GM18867 (cell line): Measurements from ENCODE around the gene RPL7A.

Experiments used
- ATAC-seq: cut with Tn5 transposase; IDR thresholded peaks from one replicate; pipeline ENCODE4 v1.9.1; 2021; ENCODE audit warnings: mild to moderate bottlenecking, moderate library complexity; ENCODE audit not compliant: unreplicated experiment

Gene RPL7A

DNA sequence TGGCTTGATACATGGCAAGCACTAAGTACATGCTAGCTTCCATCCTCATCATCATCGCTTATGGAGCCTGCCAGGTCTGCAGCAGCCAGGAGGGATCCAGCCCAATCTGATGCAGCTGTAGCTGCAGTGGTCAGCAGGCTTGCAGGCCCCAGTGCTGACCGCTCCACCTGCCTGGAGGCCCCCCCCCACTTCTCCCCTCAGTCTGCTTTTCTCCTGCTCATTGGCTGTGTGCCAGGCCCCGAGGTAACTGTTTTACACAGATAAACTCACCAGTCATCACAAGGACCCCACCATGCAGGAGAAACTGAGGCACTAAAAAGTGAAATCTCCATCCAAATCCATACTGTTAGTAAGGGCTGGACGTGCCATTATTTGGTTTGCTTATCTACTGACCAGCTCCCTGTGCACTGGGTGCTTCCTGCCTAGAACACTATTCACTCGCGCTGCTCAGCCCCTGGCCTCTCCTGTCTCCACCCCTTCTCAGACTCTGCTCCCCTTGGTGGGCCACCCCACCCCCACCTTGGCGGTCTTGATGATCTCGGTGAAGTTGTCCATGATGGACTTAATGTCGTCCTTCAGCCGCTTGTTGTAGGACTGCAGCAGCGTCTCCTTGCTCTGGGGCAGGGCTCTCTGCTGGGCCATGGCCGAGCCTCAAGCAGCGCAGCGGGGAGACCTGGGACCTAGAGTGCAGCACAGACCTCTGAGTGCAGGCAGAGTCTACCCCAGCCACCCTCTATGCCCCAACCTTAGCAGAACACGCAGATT, 1.8 kb upstream of the RPL7A start:
- ATAC-seq: no peak

DNA sequence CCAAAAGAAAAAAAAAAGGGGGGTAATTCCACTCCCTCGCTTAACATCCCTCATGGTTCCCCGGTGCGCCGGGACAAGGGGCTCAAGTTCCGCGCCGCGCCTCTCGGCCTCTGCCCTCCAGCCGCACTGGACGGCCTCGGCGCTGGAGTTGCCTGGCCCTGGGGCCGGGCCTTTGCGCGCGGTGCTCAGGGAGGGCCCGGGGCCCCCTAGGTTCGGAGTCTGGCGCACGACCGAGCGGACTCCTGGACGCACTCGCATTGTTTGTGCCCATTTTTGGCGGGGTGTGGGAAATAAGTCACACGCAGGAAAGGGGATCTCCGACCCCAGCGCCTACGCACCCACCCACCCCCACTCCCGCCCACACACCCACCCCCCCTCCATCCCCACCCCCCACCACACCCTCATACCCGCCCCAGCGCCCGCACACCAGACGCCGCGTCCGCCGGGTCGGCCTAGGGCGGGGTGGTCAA, 468 bp upstream of the RPL7A start:
- ATAC-seq: peak; percentile 37

DNA sequence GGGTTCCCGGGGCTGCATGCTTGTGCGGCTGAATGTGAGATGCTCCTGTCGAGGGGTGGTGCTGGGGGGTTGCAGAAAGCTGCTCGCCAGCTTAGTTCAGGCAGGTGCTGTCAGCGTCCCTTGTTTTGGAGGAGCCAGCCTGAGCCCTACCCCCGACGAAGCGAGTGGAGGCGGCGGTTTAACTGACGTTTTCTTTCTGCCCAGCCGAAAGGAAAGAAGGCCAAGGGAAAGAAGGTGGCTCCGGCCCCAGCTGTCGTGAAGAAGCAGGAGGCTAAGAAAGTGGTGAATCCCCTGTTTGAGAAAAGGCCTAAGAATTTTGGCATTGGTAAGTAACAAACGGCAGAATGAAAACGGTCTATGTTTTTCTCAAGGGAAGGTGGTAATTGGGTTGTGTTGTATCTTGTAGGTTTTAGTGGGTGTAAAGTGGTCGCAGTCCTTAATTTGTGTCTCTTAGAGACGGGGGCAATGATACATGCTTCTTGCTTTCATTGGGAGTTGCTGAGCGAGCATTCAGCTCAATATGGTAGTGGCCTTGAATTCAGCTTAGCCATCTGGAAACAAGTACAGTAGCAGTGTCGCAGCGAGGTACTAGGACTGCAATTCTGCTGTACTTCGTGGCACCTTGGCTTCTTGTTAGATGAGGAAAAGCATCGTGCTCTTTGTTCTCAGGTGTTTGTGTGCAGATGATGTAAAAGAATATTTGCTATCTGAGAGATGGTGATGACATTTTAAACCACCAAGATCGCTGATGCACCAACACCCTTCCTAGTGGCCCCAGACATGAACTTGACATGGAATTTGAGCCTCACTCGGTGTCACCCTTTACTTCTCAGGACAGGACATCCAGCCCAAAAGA, 928 bp downstream of the RPL7A start:
- no peak for ATAC-seq

DNA sequence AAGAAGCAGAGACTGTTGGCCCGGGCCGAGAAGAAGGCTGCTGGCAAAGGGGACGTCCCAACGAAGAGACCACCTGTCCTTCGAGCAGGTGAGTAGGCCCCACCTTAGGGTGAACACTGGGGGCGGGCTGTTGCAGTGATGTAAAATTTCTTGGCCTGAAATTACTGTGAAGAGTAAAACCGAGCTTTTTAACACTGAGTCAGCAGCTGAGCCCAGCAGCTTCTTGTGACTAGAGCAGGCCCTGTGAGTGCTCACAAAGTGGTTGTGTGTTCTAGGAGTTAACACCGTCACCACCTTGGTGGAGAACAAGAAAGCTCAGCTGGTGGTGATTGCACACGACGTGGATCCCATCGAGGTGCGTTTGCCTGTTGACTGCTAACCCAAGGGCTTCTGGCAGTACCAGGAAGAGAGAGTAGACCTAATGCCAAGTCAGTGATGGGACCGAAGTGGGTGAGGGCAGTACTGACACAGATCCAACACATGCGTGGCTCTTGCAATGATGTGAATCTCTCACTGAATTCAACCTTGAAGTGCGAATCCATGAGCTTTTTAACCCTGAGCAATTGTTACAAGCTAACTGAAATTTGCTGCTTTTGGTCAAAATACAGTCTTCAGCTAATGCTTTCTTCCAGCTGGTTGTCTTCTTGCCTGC, 2.1 kb downstream of the RPL7A start:
- ATAC-seq: no peak

DNA sequence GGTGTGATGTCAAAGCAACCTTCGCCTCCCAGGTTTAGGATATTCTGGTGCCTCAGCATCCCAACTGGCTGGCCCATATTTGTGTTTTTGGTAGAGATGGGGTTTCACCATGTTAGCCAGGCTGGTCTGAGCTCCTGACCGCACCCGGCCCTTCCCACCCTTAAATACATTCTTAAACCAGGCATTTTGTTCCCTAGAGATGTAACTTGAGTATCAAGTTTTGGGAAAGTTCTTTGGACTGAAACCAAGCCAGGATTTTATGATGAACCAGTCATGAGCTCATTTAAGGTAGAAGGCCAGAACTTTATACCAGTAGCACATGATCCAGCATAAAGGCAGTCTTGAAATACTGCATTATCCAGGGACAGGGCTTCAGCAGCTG, 3.5 kb downstream of the RPL7A start:
- ATAC-seq: no peak

DNA sequence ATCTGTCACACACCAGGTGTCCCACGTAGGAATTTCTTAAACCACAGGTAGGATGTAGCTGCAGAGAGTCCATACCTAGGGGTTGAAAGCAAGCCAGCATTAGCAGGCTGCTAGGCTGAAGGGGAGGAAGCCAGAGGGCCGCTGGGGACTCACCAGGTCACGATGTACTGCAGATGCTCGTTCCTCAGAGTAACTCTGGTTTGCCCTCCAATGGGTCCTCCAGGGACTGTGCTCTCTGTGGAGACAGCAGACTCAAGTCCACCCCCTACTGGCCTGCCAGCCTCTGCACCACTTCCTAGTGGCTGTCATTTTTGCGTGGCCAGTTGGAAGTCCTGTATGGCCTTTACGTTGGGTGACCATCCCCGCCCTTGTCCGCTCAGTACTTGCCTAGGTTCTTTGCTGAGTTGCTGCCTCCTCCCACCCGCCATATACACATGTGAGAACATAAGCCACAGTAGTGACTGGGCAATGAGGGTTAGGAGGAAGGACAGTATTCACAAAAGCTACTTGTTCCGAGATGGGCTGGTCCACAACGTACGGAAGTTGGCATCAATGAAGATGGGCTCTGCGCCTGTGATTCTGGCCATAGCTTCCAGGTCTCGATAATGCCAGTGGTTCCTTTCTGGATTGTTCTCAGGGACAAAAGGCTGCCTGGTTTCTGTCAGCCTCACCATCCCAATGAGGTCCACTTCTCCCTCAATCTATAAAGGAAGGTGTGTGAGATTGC, 4.1 kb downstream of the RPL7A start:
- no peak for ATAC-seq

DNA sequence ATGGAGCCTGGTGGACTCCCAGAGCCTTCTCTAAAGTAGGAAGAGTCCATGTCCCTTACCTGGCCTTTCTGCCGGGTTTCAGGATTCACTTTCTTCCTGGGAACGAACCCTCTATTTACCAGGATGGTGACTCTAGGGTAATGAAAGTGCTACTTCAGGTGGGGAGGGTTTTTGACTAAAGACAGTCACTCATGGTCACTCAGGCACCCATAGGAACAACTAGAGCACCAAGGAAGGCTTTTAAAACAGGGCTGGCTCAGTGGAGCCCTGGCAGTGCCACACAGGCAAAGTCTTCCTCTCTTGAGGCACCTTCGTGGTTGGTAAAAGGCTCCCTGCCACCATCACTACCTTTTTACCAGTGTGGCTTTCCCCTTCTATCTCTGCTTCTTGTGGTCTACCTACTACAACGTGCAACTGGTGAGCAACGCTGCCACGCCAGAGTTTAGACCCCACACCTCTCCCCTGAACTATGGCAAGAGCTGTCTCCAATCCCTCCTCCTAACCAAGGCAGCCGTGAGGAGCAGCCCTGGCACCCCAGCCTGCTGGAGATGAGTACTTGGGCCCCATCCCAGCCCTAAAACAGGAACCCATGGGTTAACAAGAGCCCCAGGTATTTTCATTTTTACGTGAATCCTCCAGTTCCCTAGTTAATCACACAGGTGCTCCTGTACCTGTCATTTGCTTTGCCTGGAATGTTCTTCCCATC, 4.8 kb downstream of the RPL7A start:
- ATAC-seq: no peak

DNA sequence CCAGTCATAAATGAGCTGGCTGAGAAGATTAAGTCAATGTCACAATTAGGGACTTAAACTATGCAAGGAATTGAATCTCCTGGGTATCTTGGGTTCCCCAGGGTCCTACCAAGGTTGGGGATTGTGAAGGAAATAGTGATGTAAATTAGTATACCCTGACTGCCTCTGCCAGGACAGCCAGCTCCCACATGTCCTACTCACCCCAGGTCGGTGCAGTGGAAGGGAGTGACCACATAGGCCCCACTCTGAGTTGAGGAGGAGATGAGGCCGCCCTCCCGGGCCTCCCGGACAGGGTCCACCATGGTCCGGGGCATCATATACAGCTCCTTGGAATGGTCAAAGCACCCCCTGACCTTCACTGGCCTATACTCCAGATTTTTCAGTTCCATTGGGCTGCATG, 5.5 kb downstream of the RPL7A start:
- no peak for ATAC-seq

DNA sequence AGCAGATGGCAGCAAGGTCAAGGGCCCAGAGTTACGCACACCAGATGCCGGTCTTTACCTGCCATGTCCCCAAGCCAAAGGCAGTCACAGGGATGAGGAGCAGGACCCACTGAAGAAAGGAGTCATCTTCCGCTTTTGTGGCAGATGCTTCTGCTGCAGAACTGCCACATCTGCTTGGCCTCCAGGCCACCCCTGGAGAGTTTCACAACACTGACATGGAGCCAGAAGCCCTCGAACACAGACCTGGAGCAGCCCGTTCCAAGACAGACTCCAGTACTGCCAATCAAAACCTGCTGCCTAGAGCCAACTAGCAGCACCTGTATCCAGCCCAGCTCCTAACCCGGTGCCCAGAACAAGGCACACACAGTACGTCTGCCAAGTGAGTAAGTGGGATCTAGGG, 6.7 kb downstream of the RPL7A start:
- ATAC-seq: no peak

DNA sequence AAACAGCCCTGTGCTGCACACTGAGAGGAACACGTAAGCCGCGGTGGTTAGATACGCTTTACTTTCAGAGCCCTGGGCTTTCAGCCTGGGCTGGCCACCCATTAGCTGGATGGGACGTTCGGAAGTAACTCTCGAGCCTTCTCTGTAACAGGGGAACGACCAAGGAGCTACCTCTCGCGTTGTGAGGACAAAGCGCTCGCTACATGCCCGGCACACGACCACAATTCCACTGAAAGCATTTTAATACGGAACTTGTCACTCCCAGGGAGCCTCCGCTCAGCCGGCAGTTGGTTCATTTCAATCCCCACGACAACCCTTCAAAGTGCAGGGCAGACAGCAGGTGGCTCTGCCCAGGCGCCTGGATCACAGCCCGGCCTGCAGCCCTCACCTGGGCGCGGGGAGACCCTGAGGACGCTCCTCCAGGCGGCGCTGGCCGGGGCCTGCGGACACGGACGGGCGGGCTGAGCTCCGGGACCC, 7.9 kb downstream of the RPL7A start:
- peak; percentile 26 for ATAC-seq

DNA sequence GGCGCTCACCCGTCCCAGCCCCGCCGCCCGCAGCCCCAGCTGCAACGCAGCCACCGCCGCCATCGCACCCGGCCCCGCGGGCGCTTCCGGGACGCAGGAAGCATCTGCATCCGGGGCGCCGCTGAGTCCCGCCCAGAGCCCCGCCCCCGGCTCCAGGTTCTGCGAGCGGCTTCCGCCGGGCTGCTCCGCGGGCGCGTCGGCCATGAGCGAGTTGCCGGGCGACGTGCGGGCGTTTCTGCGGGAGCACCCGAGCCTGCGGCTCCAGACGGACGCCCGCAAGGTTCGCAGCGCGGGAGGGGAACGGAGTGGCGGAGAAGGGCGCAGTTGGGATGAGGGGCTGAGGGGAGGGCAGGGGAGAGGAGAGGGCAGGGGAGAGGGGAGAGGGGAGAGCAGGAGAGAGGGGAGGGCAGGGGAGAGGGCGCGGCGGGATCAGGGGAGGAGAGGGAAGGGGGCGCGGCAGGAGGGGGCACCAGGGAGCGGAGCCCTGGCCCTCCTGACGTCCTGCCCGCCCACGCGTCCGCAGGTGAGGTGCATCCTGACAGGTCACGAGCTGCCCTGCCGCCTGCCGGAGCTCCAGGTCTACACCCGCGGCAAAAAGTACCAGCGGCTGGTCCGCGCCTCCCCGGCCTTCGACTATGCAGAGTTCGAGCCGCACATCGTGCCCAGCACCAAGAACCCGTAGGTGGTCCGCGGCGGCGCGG, 8.5 kb downstream of the RPL7A start, which contains the start of the genes SURF1 and SURF2:
Gene SURF1, minus strand, starts transcription at position 97 of the 701 bp plus-strand sequence. Its CDS starts 34 bp downstream, at position 63.
Gene SURF2, plus strand, starts transcription at position 160 of the 701 bp plus-strand sequence. Its CDS starts 43 bp downstream, at position 203.
- peak; percentile 62 for ATAC-seq

DNA sequence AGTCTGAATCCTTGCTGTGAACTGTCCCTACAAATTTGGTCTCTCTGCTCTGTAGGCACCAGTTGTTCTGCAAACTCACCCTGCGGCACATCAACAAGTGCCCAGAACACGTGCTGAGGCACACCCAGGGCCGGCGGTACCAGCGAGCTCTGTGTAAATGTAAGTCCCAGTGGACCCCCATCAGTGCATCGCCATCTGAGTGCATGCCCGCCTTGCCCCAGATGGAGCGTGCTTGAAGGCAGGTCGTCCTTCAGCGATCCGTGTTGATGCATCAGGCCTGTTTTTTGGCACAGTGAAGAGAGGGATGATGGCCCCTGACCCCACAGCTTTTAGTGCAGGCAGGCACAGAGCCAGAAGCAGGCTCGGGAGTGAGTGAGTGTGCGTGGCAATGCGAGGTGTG, 9.6 kb downstream of the RPL7A start:
- ATAC-seq: no peak

DNA sequence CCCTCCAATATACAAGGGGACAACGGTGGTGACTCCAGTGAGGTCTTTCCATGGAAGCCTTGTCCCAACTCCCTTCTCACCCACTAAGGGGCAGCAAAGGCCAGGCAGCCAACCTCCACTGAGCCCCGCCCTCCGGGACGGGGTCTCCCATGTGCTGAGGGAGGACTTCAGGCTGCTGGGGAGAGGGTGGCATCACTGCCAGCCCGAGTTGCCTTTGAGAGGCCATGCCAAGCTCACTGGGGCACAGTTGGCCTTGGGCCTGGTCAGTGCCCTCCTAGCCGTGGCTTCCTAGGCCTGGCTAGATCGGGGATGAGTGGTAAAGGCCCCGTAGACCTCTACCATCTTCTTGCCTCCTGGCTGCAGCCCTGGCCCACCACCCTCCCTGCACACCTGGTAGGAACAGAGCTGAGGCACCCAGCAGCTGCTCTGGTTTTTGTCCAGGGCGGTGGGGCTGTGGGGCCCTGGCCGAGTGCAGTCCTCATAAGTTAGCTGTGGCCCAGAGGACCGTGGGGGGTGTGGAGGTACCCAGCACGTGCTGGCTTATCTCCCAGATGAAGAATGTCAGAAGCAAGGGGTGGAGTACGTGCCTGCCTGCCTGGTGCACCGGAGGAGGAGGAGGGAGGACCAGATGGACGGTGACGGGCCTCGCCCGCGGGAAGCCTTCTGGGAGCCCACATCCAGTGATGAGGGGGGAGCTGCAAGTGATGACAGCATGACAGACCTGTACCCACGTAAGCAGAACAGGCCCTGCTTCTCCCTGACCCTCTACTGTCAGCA, 11.6 kb downstream of the RPL7A start:
- no peak for ATAC-seq

DNA sequence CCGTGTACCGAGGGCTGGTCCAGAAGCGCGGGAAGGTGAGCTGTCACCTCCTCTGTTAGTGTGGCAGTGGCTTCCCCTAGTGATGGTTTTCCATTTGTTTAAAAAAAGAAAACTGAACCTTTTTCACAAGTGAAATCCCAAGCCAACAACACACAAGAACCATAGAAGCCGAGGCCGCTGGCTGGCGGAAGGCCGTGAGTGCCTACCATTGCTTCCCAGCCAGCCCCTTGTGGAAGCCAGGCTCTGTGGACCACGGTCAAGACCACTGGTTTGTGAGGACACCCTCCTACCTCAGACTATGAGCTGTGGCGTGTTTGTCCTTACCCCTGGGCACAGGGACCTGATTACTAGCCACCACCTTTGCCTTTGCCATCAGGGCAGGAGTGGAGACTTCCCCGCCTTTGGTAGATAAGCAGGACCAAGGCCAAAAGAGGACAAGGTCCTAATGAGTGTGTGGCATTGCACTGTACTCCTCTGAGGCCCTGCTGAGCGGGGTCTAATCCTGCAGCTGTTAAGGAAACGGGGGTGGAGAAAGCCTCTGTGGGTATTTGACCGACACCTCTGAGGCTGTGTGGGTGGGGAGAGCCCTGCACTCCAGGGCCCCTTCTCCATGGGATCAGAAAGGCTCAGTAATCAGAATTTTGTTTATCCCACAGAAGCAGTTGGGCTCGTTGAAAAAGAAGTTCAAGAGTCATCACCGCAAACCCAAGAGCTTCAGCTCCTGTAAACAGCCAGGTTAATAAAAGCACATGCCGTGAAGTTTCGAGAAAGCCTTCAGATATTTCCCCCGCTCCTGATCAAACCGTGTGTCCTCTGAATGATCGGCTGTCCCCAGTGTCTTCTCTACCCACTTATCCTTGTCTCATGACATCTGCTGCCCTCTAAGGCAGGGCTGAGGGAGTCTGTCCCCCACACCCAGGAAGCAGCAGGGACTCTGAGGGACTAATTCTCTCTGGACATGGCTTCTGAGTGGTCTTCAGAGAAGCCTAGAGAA, 12.7 kb downstream of the RPL7A start:
- no peak for ATAC-seq

DNA sequence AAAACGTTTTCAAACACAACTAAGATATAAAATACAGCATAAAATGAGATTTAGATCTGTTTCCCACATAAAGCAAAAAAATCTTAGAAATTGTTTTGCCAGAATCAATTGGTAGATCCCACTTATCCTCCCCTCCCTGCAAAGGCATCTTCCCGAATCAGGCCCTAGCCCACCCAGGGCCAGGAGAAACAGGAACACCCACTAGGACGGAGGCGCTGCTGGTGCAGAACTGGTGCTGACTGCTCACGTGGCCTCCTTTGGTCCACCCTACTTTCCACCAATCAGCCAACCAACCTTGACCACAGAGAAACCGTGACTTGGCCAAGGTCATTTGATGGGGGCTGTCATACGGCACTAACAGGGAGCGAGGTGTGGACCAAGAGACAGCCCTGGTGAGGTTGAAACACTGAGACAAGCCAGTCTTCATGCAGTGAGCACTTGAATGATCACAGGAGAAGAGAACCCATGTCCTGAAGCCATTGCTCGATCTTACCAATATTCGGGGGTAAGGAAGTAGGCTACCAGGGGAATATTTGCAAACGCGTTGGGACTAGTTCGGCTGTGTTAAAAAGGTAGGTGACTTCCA, 13.6 kb downstream of the RPL7A start:
- no peak for ATAC-seq

DNA sequence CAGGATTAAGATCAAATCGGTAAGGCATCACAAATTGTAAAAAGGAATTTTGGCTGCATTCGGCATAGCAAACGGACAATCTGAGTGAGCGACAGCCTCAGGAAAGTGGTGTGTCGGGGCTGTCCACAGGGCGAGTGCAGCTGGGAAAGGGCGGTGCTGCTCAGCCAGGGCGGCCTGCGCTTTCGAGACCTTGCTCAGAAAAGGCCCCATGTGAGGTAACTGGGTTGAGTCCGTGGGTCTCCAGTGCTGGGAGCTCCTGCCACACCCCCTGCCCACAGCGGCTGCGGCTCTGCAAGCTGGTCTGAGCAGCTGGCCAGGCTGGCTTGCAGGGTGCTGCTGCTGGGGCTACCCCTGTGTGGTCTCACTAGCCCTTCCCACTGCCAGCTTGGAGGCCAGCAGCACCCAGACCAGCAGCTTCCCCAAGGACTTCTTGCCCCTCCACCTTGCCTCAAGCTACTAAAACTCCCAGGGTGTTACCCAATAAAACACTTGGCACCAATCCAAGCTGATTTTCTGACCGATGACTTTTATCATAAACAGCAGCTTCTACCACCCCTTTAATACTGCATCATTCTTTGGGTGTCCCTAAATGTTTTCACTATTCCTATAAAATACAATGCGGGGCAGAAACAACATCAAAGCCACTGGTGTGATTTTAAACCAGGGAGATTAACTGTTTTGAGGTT, 14.5 kb downstream of the RPL7A start:
- no peak for ATAC-seq
